GM10266 (cell line): ENCODE data around the gene TMEM123.

Source experiments
- DNase-seq: peaks from one replicate; pipeline ENCODE4 v3.0.0; 2012; ENCODE audit errors: extremely low spot score
- CTCF ChIP-seq: IDR thresholded peaks from 2 replicates; pipeline ENCODE4 v1.5.1; 2012; ENCODE audit warnings: mild to moderate bottlenecking, low read depth; ENCODE audit not compliant: control insufficient read depth, insufficient read depth; ENCODE audit errors: missing control alignments

The TMEM123 gene

DNA sequence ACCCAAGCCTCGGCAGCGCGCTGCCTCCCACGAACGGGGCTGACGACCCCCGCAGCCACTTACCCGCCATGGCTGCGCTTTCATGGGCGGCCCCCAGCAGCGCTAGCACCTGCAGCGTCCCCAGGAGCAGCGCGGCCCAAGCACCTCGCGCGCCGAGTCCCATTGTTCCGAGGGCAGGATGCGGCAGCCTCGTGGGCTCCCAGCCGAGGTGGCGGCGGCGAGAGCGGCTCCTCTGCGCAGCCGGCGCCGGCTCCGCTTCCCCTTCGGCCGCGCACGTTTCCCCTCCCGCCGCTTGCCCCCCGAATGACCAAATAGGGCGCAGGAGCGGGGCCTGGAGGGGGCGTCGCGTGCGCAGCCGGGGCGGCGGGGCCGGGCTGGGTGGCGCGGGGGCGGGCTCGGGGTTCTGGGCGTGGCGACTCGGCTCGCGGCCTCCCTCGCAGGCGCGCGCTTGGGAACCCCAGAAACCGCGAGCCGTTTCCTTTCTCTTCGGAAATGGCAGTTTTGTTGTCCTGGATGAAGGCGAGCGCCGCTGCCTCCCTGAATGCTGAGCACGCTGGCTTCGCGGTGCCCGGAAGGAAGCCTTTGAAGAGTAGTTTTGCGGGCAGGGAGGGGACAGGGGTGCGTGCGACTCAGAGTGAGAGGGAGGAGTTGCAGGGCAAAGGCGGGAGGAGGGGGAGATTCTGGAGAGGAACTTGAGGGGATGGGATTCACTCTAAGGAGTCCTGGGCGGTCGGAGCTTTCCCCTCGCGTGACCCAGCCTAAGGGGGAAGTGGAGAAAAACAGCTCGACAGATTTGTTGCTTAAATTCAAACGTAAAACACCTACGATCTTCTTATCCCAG is at the start of gene TMEM123:
TMEM123 (minus strand) TSS at position 305 of the 841 bp plus-strand sequence; CDS start at position 163, 142 bp downstream.
- no peak for TF ChIP-seq CTCF
- DNase-seq = peak; percentile 86

DNA sequence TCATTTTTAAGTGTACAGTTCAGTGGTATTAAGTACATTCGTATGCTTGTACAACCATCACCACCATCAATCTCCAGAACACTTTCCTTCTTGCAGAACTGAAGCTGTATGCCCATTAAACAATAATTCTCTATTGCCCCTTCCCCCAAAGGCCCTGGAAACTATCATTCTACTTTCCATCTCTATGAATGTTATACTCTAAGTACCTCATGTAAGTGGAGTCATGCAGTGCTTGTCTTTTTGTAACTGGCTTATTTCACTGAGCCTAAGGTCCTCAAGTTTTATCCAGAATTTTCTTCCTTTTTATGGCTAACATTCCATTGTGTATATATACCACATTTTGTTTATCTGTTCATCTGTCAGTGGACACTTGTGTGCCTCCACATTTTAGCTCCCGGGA is 48.3 kb upstream of the TMEM123 start:
- no peak for TF ChIP-seq CTCF
- no peak for DNase-seq

GRCh38 chr11:102499931-102500330 is 47.4 kb upstream of the TMEM123 start:
- DNase-seq = no peak
- TF ChIP-seq CTCF = no peak

DNA sequence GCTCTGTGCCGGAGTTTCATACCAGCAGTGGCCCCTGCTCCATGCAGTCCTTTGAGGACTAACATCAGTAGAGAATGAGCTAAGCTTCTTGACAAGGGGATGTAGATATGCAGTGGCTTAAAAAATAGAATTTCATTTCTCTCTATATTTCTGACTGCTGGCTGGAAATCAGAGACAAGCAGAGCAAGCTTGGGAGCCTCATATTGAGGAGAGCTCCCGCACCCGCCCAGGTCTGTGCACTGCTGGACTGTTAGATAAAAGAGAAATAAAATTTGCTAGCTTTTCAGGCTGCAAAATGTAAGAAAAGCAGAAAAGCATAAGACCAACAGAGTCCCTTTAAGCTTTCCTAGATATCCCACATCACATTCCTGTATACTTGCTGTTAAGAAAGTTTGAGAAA is 46.6 kb upstream of the TMEM123 start:
- DNase-seq = no peak
- TF ChIP-seq CTCF = no peak

- TF ChIP-seq CTCF = no peak
- no peak for DNase-seq
These were observed 44.5 kb upstream of the TMEM123 start for GRCh38 chr11:102497061-102497460.

GRCh38 chr11:102495161-102496042 is 42.8 kb upstream of the TMEM123 start:
- DNase-seq = peak; percentile 42
- peak; percentile 52 for TF ChIP-seq CTCF
